ENCODE measurements around the gene DSE.
"Not testable (repeated sequence)": the region's sequence is repeated elsewhere in the genome, so short reads cannot be mapped to it uniquely, and the experiment has no call there.

The DSE gene

GRCh38 chr6:116370760-116371119, at the start of gene DSE:
Gene DSE, plus strand, starts transcription at chr6:116370947. Its CDS starts 28,304 bp downstream, at chr6:116399251.
- DNase-seq (ENCODE audit: low read depth, low spot score): no peak

DNA sequence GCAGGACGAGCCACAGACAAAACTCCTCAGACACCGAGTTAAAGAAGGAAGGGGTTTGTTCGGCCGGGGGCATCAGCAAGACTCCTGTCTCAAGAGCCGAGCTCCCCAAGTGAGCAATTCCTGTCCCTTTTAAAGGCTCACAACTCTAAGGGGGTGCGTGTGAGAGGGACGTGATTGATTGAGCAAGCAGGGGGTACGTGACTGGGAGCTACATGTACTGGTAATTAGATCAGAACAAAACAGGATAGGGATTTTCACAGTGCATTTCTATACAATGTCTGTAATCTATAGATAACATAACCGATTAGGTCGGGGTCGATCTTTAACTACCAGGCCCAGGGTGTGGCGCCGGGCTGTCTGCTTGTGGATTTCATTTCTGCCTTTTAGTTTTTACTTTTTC, 48.8 kb upstream of the DSE start:
- not testable (repeated sequence) for DNase-seq (ENCODE audit: low read depth, low spot score)

GRCh38 chr6:116323863-116324262, 46.9 kb upstream of the DSE start:
- DNase-seq (ENCODE audit: low read depth, low spot score): no peak

DNA sequence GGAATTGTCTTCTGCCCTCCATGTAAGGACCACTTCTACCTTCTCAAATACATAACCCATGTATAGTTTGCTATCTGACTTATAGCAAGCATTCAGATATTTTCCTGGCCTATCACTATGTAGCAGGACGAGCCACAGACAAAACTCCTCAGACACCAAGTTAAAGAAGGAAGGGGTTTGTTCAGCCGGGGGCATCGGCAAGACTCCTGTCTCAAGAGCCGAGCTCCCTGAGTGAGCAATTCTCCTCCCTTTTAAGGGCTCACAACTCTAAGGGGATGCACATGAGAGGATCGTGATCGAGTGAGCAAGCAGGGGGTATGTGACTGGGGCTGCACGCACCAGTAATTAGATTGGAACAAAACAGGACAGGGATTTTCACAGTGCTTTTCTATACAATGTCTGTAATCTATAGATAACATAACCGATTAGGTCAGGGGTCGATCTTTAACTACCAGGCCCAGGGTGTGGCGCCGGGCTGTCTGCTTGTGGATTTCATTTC, 45.1 kb upstream of the DSE start:
- DNase-seq (ENCODE audit: low read depth, low spot score): not testable (repeated sequence)

GRCh38 chr6:116326181-116326671, 44.5 kb upstream of the DSE start:
- no peak for DNase-seq (ENCODE audit: low read depth, low spot score)

GRCh38 chr6:116326996-116327395, 43.8 kb upstream of the DSE start:
- no peak for DNase-seq (ENCODE audit: low read depth, low spot score)

DNA sequence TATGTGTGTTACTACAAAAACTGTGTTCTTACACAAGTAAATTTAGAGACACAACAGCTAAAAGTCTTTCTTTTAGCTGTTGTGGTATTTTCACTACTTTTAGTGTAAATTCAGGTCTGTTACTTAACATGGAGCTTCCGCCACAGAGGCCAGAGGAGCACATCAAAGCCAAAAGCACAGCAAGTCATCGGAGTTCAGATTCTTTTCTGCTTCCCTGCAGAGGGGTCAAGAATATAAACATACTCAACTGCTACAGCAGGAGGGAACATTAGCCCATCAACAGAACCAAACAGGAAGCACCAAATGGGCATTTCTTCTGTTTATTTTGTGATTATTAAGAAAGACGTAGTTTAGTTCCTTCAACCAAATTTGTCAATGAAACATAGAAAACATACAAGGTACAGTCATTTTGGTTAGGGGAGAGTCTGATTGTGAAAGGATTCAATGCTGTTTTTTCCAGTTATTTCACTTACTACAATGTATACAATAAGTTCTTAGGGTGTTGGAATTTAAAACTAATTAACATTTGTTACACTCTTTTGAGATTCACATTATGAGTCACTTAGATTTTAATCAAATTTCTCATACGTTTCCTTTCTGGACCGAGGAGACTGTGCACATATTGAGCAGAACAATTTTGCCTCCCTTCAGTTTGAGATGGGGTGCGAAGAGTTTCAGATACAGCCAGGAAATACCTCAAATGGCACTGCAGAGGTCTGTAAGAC, 42.8 kb upstream of the DSE start:
- peak; percentile 8 for DNase-seq (ENCODE audit: low read depth, low spot score)

DNA sequence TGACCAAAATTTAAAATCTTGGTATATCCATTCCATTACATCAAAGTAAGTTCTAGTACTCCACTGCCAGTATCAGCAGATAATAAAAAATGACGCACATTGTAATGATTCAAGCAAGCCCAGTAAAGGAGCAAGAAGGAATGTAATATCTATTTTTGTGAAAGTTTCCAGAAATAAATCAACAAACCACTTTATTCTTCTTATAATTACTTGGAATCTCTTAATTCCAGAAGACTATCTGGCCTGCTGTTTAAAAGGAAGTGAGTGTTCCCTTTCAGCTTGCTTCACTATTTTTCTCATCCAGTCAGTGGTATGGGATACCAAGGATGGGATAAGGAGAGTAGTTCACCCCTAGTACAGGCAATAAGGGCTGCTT, 42.2 kb upstream of the DSE start:
- DNase-seq (ENCODE audit: low read depth, low spot score): no peak

GRCh38 chr6:116329156-116329555, 41.6 kb upstream of the DSE start:
- no peak for DNase-seq (ENCODE audit: low read depth, low spot score)

DNA sequence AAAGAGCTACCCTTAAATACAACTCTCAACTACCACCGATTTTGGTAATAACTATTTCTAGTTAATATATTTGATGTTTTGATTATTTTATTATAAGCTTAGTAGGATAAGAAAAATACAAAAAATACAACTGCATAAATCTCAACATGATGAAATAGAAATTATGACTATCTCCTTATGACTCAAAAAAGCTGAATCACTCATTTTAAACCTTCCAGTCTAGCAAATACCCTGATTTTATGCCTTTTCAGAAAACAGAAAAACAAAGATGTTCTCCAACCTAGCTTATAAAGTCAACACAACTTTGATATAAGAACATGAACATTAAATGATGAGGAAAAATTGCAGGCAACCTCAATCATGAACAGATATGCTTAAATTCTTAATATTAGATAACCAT, 40.2 kb upstream of the DSE start:
- no peak for DNase-seq (ENCODE audit: low read depth, low spot score)

DNA sequence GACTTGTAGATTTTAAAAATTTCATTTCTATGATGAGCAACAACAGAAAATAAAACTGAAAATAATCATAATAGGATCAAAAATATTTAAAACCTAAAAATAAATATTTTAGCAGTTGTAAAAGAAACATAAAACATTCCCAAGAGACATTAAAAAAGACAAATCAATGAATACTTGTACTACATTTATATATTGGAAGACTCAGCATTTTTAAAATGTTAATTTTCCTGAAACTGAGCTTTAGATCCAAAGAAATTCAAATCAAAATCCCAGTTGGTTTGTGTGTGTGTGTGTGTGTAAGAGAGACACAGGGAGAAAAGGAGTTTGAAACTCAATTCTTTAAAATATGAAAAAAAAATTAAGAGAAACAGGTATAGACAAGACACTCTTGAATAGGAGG, 38.7 kb upstream of the DSE start:
- DNase-seq (ENCODE audit: low read depth, low spot score): no peak

GRCh38 chr6:116334638-116335409, 35.9 kb upstream of the DSE start:
- DNase-seq (ENCODE audit: low read depth, low spot score): not testable (repeated sequence)

DNA sequence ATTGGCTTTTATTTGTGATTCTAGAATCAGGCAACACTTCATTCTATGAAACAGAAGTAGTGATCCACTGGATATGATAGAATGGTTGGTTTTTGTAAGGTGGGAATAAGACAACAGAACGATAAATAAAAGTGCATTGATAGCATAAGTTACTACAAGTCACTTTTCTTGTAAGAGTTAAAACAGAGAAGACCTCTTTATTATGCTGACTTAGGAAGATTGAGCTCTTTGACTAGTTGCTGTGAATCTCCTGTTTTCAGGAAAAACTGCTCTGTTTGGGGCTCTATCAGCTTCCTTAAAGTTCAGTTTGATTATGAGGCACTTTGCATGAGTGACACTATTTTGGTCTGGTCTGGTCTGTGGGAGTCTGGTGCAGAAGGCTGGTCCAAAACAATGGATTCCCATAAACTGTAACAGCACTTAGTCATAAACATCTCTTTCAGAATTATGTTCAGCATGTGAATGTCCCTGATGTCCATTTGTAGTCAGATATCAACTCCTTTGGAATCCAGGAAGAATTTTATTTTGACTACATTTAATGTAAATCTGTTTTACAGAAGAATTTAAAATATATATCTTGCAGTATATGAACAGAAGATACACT, 35.0 kb upstream of the DSE start:
- no peak for DNase-seq (ENCODE audit: low read depth, low spot score)

DNA sequence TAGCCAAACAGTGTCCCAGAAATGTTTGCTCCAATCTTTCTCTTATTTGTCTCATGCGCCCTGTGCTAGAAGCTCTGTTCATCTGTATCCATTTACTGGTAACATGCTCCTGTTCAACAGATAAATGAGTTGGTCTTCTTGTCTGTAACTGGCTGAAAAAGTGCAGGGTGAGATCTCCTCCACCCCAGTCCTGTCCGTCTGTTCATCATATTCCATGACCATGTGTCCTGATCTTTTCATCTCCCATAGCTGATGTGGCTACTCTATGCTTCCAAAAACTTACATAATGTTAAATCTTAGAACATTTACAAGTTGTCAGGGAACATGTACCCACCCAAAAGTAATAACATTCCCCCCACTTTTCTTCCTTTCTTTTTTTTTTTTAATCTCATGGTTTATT, 31.8 kb upstream of the DSE start:
- no peak for DNase-seq (ENCODE audit: low read depth, low spot score)

GRCh38 chr6:116340625-116341024, 30.1 kb upstream of the DSE start:
- not testable (repeated sequence) for DNase-seq (ENCODE audit: low read depth, low spot score)

DNA sequence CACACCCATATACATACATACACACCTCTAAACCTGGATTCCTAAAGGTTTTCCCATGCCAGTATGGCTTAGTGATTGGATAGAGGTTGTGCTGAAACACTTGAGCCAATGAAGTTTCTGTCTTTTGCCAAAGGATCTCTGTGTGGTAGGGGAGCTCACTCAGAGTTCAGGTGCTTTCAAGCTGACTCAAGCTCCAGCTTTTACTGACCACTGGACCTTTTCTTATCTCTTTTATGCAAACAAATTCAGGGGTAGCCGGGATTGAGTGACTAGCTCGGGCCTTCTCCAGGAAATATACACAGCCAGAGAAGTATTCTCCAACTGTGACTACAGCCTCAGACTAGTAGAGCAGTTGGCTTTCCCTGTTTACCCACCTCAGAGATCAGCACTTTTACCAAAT, 21.5 kb upstream of the DSE start:
- no peak for DNase-seq (ENCODE audit: low read depth, low spot score)

DNA sequence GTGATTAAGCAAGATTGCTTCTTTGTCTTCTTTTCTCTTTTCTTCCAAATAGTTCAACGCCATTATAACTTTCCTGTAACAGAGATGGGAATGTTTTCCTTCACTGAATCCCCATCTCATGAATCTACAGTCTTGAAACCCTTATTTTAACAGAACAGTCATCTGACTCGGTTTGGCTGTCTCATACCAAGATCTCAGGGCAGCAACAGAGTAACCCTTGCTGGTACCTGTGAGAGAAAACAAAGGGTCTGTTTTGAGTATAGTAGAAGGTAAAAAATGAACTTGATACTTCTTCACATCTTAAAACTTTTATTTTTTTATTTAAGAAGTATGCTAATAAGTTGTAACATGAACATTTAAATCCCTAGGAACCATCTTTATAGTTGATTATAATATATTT, 19.6 kb upstream of the DSE start:
- no peak for DNase-seq (ENCODE audit: low read depth, low spot score)

DNA sequence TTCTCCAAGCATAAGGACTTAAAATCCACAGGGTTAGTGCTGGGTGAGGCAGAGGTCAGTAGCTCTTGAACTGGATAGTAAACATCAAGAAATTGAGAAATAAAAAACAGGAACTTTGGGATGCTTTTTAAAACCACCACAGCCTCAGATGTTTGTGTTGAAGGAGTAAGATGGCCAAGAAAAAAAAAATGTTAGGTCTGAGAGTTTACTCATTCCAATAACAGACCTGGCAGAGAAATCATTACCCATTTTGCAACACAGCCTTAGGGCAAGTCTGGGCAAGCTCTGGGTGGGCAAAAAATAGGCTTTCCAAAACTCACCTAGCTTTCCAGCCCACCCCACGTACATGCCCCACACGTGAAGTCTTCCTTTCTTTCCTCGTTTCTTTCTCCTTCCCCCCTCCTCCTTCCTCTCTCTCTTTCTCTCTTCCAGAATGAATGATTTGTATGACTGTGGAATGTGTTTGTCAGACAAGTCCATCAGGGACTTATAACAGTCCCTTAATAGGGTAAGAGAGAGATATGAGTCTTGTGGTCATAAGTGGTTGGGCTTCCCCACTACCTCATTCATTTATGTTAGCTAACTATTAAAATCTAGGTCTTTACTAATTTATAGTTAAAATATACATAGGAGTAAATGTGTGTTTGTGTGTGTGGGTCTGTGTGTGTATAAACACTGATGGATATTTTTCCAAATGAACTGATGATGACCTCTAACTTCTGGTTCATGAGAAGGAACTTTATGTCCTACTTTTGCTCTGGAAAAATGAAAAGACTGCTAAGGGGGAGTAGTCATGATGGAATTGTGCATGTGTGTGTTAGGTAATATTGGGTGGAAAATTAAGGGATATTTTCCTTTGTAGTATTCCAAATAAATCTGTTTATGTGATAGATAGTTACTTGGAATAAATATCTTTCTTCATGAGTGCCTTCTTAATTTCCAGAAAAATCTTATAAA, 18.0 kb upstream of the DSE start:
- DNase-seq (ENCODE audit: low read depth, low spot score): no peak

DNA sequence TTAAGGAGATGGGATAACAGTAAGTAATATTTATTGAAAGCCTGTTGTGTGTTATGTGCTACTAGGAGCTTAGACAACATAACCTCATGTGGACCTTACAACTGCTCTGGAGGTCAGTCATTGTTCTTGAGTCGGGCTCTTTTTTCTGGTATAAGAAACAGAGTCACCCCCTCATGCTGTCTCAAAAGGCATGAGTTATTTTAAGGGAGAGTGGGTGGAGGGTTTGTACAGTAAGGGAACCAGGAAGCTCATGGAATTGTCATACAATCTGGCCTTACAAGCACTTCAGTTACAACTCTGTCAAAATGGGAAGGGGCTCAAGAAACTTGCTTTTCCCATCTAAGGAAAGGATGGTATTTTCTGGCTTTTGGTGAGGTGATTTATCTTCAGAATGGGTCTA, 16.5 kb upstream of the DSE start:
- no peak for DNase-seq (ENCODE audit: low read depth, low spot score)

- DNase-seq (ENCODE audit: low read depth, low spot score): no peak
Measured at GRCh38 chr6:116355796-116356195, 15.0 kb upstream of the DSE start.

DNA sequence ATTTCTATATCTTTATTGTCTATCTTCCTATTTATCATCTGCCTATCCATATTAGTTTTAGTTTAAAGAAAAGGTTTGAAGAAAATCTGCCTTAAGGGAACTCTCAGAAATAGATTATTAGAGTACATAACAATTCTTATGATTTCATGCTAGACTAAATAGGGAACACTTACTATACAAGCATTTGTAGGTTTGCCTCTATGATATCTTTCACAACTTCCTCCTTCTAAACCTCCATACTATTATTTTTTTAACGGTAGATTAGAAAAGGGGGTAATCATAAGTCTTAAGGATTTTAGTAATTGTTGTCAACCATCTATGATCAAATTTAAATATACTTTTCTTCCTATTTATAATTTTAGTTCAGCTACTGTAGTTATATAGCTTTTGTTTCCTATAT, 11.6 kb upstream of the DSE start:
- DNase-seq (ENCODE audit: low read depth, low spot score): no peak
